Measurements from ENCODE around the gene VEZF1. TPM values are rescaled to one million over a fixed set of nuclear protein-coding genes. Genes with fewer than 3 reads are reported as not detected.
"Not testable (repeated sequence)": the region's sequence is repeated elsewhere in the genome, so short reads cannot be mapped to it uniquely, and the experiment has no call there.

VEZF1 gene
- total RNA-seq, 2 donors from 2014 or later: 23.1 to 31.3 TPM

GRCh38 chr17:57963149-57963511, 24.9 kb downstream of the VEZF1 start:
- ATAC-seq: no peak
- DNase-seq (ENCODE audit: low spot score in 2 of 2): no peak
- no peaks in the 10 kb centered on the region for H3K36me3 Mint-ChIP-seq
- H3K27ac Mint-ChIP-seq: no peak overlapping the region
- H3K9me3 Mint-ChIP-seq: no peaks in the 10 kb centered on the region

DNA sequence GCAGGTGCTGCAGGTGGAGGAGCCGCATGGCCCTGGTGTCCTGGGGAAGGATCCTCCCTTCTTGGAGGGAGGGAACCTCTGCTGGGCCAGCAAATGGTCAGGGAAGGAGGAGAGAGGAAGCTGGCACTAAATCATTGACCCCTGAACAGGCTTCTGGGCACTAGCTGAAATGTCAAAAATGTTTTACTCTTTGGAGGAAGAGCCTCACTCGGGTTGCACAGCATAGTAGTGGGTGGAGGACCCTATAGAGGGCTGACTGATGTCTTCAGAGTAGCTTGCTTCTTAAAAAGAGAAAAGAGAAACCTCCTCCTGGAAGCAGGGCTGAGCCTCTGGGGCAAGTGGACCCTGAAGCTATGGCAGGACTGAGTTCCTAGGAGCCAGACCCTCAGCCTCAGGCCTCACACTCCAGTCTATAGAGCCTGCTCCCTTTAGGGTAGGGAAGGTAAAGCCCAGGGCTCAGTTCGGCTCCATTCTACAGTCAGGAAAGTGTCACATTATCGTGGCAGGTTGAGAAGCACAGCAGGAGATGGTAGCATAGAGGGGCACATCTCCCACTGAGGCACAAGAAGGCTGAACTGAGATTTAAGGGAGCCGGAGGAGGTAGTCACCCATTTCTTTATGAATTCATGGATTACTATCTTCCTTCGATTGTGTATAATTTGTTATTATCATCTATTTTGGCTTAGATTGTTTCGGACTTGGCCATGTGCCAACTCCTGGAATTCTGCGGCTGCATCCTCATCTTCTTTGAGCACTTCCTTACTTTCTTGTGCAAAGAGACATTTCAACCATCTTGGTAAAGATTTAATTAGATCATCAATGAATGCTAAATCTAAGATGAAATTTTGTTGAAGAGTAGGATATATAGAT, 25.5 kb downstream of the VEZF1 start:
- Mint-ChIP-seq H3K9me3 (no peaks in the 10 kb centered on the region), H3K36me3 (no peaks in the 10 kb centered on the region), H3K27ac (no peak overlapping the region)
- DNase-seq (ENCODE audit: low spot score in 2 of 2): peak in 1 of 2 donors; percentile 20
- ATAC-seq: no peak

DNA sequence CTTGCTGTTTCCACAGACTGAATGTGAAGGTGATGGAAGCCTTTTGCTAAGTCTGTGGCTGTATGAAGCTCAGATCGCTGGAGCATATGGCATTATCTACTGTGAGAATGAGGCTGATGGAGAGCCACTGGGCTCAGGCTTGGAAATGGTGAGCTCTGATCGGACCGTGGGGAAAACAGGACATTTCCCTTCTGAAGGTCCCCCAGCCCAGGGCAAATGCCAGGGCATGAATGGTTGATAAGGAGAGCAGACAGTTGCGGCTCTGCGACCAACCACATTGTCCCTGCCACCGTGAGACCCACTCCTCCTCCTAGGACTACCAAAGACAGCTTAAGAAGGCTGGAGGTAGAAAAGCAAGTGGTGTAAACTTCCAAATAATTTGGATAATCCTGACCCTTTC, 28.1 kb downstream of the VEZF1 start:
- no peaks in the 10 kb centered on the region for H3K9me3 Mint-ChIP-seq
- no peak overlapping the region for H3K27ac Mint-ChIP-seq
- peak in 1 of 2 donors; percentile 3 for DNase-seq (ENCODE audit: low spot score in 2 of 2)
- H3K36me3 Mint-ChIP-seq: no peaks in the 10 kb centered on the region
- no peak for ATAC-seq

DNA sequence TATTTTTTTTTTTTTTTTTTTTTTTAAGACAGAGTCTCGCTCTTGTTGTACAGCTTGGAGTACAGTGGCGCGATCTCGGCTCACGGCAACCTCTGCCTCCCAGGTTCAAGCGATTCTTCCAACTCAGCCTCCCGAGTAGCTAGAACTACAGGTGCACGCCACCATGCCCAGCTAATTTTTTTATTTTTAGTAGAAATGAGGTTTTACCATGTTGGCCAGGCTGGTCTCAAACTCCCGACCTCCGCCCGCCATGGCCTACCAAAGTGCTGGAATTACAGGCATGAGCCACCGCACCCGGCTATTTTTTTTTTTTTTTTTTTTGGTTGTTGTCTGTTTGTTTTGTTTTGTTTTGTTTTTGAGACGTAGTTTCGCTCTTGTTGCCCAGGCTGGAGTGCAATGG, 29.7 kb downstream of the VEZF1 start:
- H3K36me3 Mint-ChIP-seq, H3K27ac Mint-ChIP-seq, H3K9me3 Mint-ChIP-seq, ATAC-seq: not testable (repeated sequence)
- DNase-seq (ENCODE audit: low spot score in 2 of 2): peak in 1 of 2 donors; percentile 20

DNA sequence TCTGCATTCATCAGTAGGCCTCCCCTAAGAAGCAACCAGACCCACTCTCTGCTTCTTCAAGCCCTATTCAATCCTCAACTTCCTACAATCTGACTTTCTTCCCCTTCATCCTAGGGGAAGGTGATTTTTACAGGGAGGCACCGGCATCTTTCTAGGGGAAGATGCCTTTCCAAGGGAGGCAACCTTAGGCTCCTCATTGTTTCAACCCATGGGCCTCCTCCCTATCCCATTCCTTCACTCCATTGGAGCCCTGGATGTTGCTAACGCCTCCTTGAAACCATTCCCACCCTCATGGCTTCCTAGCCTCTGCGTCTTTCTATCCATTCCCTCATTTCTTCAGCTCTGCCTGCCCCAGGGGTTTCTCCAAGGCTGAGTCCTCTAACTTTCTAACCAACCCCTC, 30.2 kb downstream of the VEZF1 start:
- Mint-ChIP-seq H3K9me3 (no peaks in the 10 kb centered on the region), H3K36me3 (no peaks in the 10 kb centered on the region), H3K27ac (no peak overlapping the region)
- no peak for DNase-seq (ENCODE audit: low spot score in 2 of 2)
- ATAC-seq: no peak

DNA sequence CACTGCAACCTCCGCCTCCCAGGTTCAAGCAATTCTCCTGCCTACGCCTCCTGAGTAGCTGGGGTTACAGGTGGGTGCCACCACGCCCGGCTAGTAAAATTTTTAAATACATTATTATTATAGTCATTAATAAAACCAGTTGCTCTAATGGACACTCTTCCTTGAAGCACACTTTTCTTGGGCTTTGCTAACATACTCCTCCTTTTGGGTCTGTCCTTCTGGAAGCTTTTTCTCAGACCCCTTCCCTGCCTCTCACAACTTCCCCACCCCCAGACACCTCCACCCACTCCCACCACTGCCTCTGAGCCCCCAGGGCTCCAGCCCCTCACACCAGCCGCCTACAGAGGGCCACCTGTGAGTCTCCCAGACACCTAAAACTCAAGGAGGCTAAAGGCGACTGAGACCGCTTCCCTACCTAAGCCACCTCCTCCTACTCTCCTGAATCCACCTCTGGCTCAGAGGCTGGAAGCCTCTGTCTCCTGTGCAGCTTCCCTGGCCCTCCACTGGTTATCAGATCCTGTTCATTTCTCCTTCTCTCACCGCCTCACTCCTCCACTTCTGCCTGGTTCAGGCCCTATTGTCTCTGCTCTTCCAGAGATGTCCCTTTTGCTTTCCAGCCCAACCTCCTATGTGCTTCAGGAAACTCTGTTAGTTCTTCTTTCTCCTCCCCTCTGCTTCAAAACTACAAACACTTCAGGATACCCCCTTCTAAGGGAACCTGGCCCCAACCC, 30.8 kb downstream of the VEZF1 start:
- DNase-seq (ENCODE audit: low spot score in 2 of 2) (peak in 1 of 2 donors; percentile 14), ATAC-seq (no peak)
- no peak overlapping the region for H3K27ac Mint-ChIP-seq
- no peaks in the 10 kb centered on the region for H3K9me3 Mint-ChIP-seq
- no peaks in the 10 kb centered on the region for H3K36me3 Mint-ChIP-seq

- Mint-ChIP-seq H3K36me3 (no peaks in the 10 kb centered on the region), H3K27ac (no peak overlapping the region), H3K9me3 (no peaks in the 10 kb centered on the region)
- DNase-seq (ENCODE audit: low spot score in 2 of 2): peak; percentile 15 to 56
- peak; percentile 46 to 70 for ATAC-seq
Measured at GRCh38 chr17:57956291-57957119, 31.5 kb downstream of the VEZF1 start.

DNA sequence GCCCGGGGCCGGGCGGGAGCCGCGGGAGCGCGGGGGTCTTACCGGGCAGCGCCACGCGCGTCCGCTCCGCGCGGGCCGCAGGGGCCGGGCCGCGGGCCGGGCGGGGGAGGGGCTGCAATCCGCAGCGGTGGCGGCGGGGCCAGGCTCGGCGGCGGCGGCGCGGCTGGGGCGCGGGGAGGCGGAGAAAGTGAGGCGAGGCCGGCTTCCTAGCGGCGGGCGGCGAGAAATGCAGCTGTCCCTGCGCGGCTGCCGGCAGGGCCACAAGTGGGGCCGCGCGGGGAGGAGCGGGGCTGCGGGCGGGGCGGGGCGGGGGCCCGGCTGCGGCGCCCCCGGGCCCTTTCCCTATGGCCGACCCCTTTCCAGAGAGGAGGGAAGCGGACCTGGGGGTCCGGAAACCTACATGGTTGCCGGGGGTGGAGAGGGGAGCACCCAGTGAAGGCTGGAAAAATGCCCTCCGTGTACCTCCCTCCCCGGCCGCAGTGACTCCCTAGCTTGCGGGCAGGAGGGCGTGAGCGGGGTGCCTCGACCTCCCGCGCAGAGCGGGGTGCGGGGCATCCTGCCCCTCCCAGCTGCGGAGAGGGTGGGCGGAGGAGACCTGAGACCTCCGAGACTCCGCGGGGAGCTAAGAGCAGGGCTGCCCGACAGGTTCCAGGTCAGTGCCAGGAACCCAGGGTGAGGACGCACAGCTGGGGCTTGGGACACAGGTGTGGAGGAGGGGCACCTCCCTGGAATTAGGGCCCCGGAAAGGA, 32.7 kb downstream of the VEZF1 start, which contains the start of gene CUEDC1:
CUEDC1 (minus strand) TSS at position 230 of the 749 bp plus-strand sequence. CDS start 69,848 bp downstream, outside the sequence.
- DNase-seq (ENCODE audit: low spot score in 2 of 2): peak in 1 of 2 donors; percentile 74
- Mint-ChIP-seq H3K9me3 (no peaks in the 10 kb centered on the region), H3K27ac (no peak within 1 kb of the TSS), H3K36me3 (no peaks in the 10 kb centered on the region)
- ATAC-seq: peak; percentile 79 to 89

DNA sequence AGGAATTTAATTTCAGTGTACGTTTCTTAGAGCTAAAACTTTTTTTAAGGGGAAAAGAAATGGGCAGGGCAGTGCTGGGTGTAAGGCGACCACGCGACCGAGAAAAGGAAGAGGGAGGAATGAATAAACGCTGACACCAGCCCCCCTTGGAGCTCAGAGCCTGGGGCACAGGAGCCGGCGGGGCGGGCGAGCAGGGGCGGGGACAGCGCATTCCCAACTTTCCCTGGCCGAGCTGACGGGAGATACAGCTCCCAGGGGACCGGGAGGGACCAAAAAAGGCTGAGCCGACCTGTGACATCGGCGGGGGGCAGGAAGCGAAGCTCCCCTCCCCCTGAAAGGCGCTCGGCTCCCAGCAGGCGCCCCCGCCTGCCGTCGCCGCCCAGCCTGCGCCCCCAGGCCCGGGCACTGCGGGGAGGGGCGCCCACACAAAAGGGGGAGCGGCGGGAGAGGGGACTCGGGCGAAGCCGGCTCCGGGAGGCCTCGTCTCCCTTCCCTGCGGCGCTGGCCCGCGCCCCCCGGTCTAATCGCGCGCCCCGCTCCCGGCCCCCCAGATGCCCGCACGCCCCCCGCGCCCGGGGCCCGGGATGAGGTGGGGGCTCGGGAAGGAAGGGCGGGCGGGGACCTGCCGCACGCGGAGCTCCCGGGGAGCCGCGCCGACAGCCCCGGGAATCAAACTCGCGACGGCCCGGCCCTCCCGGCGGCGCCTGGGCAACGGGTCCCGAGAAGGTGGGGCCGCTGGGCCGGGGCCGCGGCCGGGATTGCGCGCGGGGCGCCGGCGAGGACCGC, 33.5 kb downstream of the VEZF1 start:
- Mint-ChIP-seq H3K9me3 (no peaks in the 10 kb centered on the region), H3K36me3 (no peaks in the 10 kb centered on the region), H3K27ac (no peak overlapping the region)
- DNase-seq (ENCODE audit: low spot score in 2 of 2): peak in 1 of 2 donors; percentile 13
- peak in 1 of 2 donors; percentile 42 for ATAC-seq

- no peaks in the 10 kb centered on the region for H3K36me3 Mint-ChIP-seq
- H3K9me3 Mint-ChIP-seq: no peaks in the 10 kb centered on the region
- H3K27ac Mint-ChIP-seq: no peak overlapping the region
- ATAC-seq: no peak
- DNase-seq (ENCODE audit: low spot score in 2 of 2): no peak
Measured at GRCh38 chr17:57953705-57954396, 34.2 kb downstream of the VEZF1 start.

DNA sequence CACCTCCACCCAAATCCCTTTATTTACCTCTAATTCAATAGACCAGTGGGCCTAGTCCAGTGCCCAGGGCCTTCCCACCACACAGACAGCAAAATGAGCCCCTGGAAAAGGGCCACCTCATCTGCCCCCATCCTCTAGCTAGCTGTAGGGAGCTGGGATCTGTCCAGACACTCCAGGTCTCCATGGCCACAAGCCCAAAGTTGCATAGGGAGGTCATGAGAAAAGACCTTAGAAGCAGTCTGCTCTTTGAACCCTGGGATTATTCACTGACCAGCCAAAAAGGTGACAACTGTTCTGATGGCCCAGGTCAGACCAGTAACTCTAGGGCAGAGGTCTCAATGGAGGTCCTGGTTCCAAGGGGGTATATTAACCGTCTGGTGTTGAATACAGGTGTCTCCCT, 34.8 kb downstream of the VEZF1 start:
- ATAC-seq (no peak), DNase-seq (ENCODE audit: low spot score in 2 of 2) (no peak)
- Mint-ChIP-seq H3K36me3 (no peaks in the 10 kb centered on the region), H3K27ac (no peak overlapping the region), H3K9me3 (no peaks in the 10 kb centered on the region)

GRCh38 chr17:57949649-57950048, 38.4 kb downstream of the VEZF1 start:
- Mint-ChIP-seq H3K9me3 (no peaks in the 10 kb centered on the region), H3K36me3 (no peaks in the 10 kb centered on the region), H3K27ac (no peak overlapping the region)
- no peak for DNase-seq (ENCODE audit: low spot score in 2 of 2)
- no peak for ATAC-seq

DNA sequence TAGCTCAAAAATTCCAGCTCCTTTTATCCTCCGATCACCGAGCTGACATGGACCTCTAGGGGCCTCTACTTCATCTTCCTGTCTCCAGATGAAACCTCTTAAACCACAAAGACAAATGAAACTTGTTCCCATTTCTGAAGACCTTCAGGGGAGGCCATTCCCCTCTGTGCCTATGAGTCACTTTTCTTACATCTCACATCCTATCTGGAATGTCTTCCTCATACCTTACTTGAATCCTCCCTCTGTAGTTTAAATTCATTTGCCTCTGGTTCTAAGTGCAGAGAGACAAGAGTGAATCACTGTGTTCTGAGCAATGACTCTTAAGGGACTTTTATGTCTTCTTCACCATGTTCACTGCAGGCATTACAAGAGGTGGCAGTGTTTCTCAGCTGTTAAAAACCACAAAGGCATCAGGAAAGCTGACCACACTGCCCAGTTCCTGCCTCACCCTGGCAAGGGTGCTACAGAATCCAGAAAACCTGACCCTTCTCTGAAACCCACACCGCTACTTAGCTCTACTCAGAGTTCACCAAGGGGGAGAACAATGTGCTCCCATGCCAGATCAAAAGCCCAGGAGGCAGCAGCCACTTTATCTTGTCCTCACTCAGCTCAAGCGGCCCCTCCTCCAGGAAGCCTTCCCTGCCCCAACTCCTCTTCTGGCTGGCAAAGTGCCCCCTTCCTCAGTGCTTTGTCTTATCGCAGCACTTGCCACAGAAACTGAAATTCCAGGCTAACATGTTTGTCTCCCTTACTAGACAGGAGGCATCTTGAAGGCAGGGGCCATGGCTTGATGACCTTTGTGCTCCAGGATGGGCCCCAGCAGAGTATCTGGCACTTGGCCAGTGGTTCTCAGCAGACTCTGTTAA, 39.3 kb downstream of the VEZF1 start:
- no peaks in the 10 kb centered on the region for H3K9me3 Mint-ChIP-seq
- ATAC-seq (peak; percentile 67 to 85), DNase-seq (ENCODE audit: low spot score in 2 of 2) (no peak)
- no peaks in the 10 kb centered on the region for H3K36me3 Mint-ChIP-seq
- peak overlapping the region in 1 of 2 donors; percentile 18 for H3K27ac Mint-ChIP-seq

- DNase-seq (ENCODE audit: low spot score in 2 of 2) (no peak), ATAC-seq (no peak)
- Mint-ChIP-seq H3K9me3 (no peaks in the 10 kb centered on the region), H3K27ac (peak overlapping the region in 1 of 2 donors; percentile 18), H3K36me3 (no peaks in the 10 kb centered on the region)
Measured at GRCh38 chr17:57948169-57948554, 39.9 kb downstream of the VEZF1 start.

Measured in activated naive CD4-positive, alpha-beta T cell treated with anti-CD3 and anti-CD28 coated beads, Interleukin-2, amount 50 U/mL, for 72 hours (primary cell).